ENCODE results near the gene HIGD1A.

HIGD1A gene

DNA sequence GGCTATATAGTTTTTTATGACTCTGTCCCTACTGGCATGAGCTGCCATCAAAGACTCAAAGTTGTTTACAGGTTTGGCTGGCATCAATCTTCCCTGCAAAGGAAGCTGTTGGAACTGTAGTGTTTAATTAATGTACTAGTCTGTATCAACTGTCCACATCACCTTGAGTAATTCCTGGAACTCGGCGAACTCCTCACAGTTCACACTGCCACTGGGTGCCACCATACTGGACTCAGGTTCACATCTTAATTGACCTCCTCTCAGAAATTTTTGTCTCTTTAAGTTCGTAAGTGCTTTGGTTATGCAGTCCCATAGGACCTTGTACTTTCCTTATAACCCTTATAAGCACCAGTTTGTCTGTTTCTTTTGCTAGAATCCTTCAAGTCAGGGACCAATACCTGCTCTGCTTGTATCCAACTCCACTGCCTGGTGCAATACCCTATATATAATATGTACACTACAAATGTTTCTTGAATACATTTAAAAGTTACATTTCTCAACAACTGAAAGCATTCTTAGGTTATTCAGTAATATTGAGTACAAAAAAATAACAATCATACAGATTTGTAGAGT, 3.2 kb downstream of the HIGD1A start:
- DNase-seq, result no peak

DNA sequence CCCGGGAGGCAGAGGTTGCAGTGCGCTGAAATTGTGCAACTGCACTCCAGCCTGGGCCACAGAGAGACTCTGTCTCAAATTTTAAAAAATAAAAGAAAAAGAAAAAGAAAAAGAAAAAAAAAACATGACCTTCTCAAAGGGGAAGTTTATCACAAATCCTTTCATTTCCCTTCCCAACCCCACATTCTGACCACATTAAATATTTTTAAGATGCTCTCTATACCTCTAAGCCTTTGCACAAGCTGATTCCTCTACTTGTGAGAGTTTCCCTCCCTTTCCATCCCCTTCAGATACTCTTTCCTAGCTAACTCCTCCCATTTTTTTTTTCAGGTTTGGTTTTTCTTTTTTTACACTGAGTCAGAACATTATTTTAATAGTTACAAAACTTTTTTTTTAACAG, 4.0 kb downstream of the HIGD1A start:
- no peak for DNase-seq

DNA sequence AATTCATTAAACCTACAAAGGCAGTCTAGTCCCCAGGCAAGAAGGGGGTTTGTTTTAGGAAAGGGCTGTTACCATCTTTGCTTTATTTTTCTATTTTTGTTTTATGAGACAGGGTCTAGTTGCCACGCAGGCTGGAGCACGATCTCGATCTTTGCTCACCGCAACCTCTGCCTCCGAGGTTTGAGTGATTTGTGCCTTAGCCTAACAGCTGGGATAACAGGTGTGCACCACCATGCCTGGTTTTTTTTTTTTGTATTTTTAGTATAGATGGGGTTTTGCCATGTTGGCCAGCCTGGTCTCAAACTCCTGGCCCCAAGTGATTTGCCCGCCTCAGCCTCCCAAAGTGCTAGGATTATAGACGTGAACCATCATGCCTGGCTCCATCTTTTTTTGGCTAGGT, 4.9 kb downstream of the HIGD1A start:
- DNase-seq, result no peak

DNA sequence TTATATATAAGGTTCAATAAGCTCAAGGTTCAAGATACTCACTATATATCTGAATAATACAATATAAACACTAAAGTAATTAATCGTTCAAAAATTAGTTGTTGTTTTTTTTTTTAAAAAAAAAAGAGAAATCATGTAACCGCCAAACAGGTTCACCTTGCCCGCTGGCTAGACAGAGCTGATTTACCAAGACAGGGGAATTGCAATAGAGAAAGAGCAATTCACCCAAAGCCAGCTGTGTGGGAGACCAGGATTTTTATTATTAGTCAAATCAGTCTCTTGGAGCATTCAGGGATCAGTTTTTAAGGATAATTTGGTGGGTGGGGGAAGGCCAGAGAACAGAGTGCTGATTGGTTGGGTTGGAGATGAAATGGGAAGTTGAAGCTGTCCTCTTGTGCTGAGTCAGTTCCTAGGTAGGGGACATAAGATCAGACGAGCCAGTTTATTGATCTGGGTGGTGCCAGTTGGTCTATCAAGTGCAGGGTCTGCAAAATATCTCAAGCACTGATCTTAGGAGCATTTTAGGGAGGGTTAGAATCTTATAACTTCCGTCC, 7.9 kb downstream of the HIGD1A start:
- no peak for DNase-seq

DNA sequence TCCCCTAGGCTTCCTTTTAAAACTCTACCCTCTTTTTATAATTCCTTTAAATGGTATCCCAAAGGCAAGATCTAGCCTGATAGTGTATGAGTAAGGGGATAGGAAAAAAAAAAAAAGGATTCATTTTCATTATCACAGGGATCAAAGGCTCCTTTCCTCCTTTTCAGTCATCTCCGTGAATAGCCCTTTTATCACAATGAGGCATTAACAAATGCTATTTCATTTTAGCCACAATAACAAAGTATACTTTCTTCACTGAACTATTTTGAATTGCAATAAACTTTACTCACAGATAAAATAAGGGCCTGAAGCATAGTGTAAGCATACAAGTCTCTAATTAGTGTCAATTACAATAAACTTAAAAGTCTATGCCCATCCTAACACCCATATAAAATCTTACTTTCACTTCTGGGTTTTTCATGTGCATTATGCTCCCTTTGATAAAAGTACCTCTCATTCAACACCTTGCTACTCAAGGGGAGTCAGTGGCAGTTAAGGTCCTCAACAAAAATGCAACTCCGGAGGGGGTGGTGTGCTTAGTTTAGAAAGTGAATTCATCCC, 8.6 kb downstream of the HIGD1A start:
- DNase-seq, result no peak

DNA sequence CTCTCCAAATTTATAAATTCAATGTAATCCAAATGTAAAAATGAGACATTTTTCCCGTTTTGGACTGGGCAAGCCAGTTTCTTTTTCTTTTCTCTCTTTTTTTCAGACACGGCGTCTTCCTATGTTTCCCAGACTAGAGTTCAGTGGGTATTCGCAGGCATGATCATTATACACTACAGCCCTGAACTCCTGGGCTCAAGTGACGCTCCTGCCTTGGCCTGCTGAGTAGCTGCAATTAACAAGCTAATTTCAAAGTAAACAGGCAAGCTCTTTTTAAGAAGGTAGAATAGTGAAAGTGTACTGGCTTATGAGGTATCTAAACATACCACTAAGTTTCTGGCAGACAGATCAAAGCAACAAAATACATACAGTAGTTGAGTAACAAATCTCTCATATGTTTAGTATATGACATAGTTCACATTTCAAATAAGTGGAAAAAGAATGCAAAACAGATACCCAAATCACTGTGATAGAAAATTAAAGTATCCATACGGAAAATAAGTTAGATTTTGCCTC, 13.5 kb downstream of the HIGD1A start:
- DNase-seq, result no peak

DNA sequence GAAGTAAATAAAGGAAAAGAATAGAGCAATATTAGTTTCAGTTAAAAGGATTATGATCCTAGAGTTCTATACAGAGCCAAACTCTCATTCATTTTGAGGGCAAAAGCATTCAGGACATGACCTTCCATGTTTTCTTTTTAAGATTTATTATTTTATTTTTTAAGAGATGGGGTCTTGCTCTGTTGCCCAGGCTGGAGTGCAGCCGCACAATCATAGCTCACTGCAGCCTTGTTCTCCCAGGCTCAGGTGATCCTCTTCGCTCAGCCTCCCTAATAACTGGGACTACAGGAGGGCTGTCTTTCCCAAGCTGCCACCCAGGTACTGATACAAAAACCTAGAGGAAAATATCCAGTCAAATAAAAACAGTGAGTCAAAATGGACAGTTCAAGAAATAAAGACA, 17.7 kb downstream of the HIGD1A start:
- no peak for DNase-seq

DNA sequence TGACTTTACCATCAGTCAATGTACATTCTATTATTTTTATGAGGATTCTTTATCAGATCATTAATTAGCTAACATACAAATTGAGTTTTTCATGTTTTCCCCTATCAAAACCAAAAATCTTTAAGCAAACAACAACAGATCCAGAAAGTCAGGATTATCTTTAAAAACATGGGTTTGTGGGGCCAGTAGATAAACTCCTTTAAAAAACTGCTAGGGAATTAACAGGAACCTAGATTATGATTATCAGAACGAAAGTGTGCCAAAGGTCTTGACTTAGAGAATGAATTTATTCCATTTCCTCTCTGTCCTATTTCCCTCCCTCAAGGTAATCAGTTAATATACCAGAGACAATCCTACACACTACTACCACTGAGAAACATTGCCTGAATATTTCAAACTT, 18.1 kb downstream of the HIGD1A start:
- DNase-seq, result no peak

DNA sequence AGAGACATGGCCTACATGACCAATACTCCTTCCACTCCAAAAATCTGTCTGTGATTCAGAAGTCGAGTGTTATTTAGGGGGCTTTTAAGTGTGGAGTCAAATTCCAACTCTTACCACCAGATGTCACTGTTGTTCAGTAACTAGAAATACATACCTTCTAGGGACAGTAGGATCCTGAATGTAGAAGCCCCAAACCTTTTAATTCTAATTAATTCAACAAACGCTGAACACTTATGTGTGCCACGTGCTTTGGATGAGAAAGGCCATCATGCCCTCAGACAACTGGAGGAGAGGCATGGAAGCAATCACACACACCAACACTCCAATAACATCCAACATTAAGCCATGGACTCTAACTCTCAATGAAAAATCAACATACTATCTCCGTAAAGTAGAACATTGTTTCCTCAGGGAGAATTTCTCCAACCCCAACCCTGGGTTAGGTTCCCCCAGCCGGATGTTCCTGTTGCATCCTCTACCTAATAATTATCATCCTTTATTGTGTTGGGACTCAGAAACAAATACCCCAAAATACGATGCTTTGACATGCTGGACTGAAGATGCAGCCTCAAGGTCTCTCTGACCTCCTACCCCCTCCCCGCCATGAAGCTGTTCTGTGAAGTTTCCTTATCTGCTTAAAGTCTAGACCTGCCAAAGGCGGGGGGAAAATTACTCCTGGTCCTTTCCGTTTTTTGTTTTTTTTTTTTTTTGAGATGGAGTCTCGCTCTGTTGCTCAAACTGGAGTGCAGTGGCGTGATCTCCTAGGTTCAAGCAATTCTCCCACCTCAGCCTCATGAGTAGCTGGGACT, 23.2 kb downstream of the HIGD1A start:
- peak; percentile 40 for DNase-seq

DNA sequence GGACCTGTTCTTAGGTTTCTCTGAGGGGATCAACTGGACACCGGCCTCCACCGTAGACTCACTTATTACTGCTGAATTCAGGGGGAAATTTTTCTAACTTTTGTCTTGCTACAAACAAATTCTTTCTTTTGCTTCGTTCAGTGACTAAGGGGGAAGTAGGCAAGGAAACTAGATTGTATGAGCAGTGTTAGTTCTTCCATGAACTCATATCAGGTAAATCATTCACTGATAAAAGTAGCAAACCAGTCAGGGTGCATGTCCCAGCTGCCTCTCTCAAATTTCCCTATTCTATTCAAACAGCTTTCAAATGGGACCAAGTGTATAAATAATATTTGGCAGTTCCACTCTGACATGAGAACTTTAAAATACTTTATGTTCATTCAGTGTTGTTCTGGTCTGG, 23.9 kb downstream of the HIGD1A start:
- no peak for DNase-seq

DNA sequence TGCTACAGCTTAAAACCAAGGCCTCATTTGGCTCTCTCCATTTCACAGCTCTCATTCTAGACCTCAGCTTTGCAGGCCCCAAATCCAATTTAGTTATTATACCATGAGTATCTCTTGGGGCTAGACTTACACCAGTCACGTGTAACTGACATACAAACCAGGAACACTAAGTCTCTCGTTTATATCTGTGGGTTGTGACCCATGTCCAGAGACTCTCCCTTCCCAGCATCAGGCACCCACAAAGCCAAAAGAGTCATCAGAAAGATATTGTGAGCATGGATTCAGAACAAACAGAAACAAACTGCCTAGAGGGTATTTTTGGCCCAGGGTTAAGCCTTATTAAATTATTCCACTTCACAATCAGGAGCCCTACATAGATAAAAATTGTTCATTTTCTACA, 25.6 kb downstream of the HIGD1A start:
- DNase-seq, result no peak

DNA sequence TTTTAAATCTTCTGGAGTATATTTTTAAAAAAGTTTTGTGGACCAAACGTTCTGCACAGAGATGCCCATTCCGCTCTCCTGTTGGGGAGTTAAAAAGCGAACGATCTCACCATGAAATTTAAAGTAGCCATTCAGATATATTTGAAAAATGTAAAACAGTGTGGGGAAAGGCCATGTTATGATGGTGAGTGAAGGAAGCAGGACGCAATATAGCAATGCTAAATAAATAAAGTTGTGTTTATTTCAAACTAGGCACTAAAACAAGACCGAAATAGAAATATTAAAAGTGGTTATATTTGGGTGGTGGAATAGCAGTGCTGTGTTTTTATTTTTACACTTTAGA, 30.9 kb downstream of the HIGD1A start:
- no peak for DNase-seq

DNA sequence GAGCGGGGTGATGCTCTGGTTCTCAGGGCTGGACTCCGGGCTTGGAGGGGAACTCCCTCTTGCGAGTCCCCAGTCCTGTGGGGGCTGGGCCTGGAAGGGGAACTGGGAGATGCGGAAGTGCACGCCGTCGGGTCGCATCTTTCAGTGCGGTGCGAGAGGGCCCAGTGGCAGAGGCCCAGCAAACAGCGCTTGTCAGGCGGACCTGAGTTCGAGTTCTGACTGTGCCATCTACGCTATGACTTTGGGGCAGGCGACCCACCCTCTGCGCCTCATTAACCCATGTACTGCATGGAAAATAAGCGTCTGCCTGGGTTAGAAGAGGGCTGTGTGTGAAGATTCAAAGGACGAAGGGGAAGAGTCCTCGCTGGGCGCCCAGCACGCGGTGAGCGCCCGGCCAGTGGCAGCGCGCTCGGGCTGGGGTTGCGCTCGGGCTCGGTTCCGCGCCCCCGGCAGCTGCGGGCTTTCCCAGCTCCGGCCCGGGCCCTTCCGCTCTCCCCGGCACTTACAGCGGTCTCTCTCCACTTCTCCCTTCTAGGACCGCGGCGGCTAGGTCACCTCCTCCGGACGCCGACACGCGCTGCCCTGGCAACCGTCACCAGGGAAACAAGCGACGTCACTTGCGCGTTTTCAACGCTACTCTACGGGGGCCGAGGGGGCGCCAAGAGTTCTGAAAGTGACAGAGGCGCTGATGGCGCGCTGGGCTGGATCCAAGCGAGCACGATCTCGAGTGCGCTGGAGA, 31.5 kb downstream of the HIGD1A start, which contains the start of gene CCDC13:
TSS of gene CCDC13 (minus strand) at position 584 of the 739 bp plus-strand sequence. CDS start 14,908 bp downstream, outside the sequence.
- DNase-seq, result peak; percentile 92

DNA sequence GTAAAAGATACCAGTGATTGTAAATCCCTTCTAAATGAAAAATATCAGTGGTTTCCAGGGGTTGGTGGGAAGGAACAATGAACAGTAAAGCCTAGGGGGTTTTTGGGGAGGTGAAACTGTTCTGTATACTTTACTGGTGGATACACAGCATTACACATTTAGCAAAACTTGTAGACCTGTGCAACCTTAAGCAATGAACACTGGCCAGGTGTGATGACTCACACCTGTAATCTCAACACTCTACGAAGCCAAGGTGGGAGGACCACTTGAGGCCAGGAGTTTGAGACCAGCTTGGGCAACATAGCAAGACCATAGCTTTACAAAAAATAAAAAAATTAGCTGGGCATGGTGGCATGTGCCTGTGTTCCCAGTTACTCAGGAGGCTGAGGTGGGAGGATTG, 33.0 kb downstream of the HIGD1A start:
- DNase-seq, result no peak

DNA sequence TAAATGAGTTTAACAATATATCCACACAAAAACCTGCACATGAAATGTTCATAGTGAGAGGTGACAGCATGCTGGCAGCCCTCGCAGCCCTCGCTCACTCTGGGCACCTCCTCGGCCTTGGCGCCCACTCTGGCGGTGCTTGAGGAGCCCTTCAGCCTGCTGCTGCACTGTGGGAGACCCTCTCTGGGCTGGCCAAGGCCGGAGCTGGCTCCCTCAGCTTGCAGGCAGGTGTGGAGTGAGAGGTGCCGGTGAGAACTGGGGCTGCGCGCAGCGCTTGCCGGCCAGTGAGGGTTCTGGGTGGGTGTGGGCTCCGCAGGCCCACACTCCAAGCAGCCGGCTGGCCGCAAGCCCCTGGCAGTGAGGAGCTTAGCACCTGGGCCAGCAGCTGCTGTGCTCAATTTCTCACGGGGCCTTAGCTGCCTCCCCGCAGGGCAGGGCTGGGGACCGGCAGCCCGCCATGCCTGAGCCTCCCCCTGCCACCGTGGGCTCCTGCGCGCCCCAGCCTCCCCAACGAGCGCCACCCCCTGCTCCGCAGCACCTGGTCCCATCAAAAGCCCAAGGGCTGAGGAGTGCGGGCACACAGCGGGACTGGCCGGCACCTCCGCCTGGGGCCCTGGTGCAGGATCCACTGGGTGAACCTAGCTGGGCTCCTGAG, 34.7 kb downstream of the HIGD1A start:
- no peak for DNase-seq

DNA sequence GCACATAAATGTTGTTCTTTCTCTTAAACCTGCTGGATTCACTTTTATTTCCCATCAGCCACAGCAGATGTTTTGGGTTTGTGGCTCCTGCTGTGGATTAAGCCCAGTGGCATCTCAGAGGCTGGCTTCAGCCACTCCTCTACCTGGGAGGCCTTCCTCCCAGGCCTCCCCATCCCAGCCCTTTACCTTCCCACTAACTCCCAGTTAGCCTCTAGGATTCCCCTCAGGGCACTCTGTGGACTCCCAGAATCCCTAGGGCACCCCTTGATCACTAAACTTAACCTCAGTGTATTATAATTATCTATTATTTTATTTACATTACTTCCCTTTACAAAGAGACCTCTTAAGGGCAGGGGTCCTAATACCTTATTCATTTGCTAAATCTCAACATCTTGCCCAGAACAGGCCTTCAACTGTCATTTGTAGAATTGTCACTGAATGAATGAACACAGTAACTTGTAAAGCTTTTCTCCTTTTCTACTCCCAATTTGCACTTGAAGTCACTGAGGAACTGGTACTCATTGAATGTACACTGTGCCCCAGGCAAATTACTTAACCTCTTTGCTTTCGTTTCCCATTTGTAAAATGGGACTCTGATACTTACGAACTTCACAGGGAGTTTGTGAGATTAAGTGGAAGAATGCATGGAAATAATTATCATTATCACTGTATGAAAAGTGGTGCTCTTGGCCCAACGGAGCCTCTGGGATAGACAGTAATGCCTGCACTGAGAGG, 39.6 kb downstream of the HIGD1A start:
- DNase-seq, result no peak

DNA sequence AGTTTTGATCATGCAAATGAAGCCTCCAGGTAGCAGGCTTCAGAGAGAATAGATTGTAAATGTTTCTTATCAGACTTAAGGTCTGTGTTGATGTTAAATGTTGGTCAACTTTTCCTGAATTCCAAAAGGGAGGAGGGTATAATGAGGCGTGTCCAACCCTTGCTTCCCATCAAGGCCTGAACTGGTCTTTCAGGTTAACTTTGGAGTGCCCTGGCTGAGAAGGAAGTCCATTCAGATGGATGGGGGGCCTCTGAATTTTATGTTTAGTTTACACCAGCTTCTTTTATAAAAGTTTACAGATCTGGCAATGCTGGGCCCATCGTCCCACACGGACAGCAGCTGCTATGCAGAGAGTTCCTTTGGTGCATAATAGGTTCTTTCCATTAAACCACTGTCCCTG, 40.2 kb downstream of the HIGD1A start:
- DNase-seq, result no peak

DNA sequence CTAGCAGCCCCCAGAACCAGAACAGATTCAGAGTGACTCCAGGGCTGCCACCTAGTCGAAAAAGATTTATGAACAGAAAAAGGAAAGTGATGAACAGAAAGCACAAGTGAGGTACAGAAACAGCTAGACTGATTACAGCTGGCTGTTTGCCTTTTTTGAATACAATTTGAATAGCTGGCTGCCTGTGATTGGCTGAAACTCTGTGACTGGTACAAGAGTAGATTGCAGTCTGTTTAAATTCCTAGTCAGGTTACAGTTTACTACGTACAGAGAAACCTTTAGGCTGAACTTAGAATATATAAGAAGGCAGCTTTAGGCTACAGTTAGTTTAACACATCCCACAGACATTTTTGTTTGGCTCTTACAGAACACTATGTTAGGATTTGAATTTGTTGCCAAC, 41.3 kb downstream of the HIGD1A start:
- no peak for DNase-seq

DNA sequence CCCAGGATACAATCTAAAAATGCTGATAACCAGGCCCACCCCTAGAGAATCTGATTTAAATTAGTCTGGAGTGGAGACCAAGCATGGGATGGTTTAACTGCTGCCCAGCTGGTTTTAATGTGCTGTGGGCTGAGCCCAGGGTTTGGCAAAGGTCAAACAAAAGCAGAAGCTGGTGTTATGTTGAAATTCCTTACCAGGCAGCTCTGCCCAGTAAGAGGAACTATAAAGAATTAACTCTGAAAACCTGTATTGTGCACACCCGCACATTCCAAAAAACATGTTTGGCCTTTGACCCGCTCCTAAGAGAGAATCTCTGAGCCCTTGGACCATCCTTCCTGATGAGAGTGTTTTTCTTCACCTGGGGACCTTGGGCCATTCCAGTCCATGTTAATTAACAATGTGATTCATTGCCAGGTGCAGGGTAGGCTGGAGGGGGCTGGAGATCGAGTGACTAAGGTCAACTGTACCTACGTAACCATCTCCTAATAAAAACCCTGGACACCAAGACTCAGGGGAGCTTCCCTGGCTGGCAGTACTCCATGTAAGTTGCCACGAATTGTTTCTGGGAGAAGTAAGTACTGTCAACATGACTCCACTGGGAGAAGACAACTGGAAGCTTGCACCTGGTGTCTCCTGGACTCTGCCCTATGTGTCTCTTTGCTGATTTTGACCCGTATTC, 42.1 kb downstream of the HIGD1A start:
- no peak for DNase-seq

DNA sequence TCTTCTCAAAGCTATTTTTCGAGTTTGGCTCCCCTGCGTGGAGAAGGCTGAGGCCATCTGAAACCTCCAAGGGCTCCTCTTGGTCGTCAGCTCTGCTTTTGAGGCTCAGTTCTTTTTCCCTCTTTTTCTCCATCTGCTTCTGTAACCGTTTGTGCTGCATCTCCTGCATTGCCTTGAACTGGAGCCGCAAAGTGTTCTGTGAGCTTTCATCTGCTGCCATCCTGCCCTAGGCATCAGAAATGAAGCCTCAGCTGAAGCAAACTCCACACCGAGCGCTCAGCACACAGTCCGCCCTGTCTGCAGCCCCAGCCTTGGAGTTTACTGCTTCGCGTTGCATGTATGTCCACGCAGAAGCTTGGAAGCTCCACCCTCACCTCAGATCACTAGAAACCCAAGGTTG, 46.2 kb downstream of the HIGD1A start:
- DNase-seq, result no peak

DNA sequence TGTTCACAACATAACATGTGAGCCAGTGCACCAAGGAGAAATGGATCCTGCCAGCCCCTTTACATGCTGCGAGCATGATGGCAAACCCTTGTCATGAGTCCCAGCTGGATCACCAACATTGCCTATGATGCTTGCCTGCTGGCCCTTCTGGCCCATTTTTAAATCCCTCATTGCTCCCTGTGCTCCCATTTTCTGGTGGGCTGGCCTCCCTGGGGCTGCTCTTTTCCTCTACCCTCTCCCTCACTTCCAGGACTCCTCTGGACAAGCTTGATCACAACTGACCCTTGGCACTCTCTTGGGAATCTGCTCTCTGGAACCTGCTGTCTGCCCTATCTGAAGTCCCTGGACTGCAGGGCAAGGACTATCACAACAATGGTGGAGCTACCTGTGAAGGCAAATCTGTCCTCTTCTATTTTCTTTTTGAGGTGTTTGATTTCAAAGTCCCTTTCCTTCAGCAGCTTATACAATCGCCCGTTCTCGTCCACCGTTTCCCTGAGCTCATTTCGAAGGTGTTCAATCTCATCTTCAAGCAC, 47.5 kb downstream of the HIGD1A start:
- no peak for DNase-seq
